Esophagus muscularis mucosa (tissue), 4 donors: Measurements from ENCODE around the gene COPZ1. TPM values are rescaled to one million over a fixed set of nuclear protein-coding genes. Genes with fewer than 3 reads are reported as not detected.

Experiments used
- DNase-seq: peaks from one replicate; pipeline ENCODE4 v3.0.0-alpha.2; 2017; ENCODE audit errors: extremely low spot score
- H3K27ac ChIP-seq, 4 donors: fragments of 200-600 bp; sonication (generic); replicated peaks in 1 of 4; 1 replicate in 3 of 4; 2 replicates in 1 of 4; pipeline ENCODE4 v1.5.1; 2016 to 2019; ENCODE audit warnings: mild to moderate bottlenecking in 1 of 4
- H3K27me3 ChIP-seq, 4 donors: fragments of 200-600 bp; sonication (generic); one replicate each; pipeline versions ENCODE4 v1.5.1 to v1.6.0; 2016 to 2019
- H3K36me3 ChIP-seq, 4 donors: fragments of 200-600 bp; sonication (generic); one replicate each; pipeline ENCODE4 v1.5.1; 2016 to 2019
- H3K4me1 ChIP-seq, 4 donors: fragments of 200-600 bp; sonication (generic); one replicate each; pipeline ENCODE4 v1.5.1; 2016 to 2019
- H3K4me3 ChIP-seq, 4 donors: fragments of 200-600 bp; sonication (generic); 1 replicate in 2 of 4; 2 replicates in 2 of 4; pipeline ENCODE4 v1.5.1; 2016 to 2019; ENCODE audit warnings: mild to moderate bottlenecking in 4 of 4, moderate library complexity in 1 of 4
- H3K9me3 ChIP-seq, 4 donors: fragments of 200-600 bp; sonication (generic); 1 replicate in 3 of 4; 2 replicates in 1 of 4; pipeline ENCODE4 v1.5.1; 2016 to 2019
- CTCF ChIP-seq, 3 experiments: fragments of 200-600 bp in 2 of 3; fragments of 450-650 bp in 1 of 3; sonication (generic) in 2 of 3; IDR thresholded peaks; one replicate each; pipeline ENCODE4 v1.5.1; 2017 to 2019; ENCODE audit warnings: antibody characterized with exemption in 3 of 3, mild to moderate bottlenecking in 2 of 3, moderate library complexity in 1 of 3
- EP300 ChIP-seq: sonication (generic); formaldehyde crosslinking; IDR thresholded peaks from one replicate; pipeline ENCODE4 v1.6.1; 2017; ENCODE audit warnings: antibody characterized with exemption
- POLR2A ChIP-seq: fragments of 450-650 bp; IDR thresholded peaks from one replicate; pipeline ENCODE4 v1.6.1; 2017; ENCODE audit warnings: antibody characterized with exemption, moderate library complexity, mild to moderate bottlenecking, low read depth
- POLR2AphosphoS5 ChIP-seq, 2 donors: sonication (generic); formaldehyde crosslinking; IDR thresholded peaks; one replicate each; pipeline ENCODE4 v1.6.1; 2017; ENCODE audit warnings: antibody characterized with exemption in 2 of 2
- WGBS: methylation state at CpG from one replicate; pipeline ENCODE4 v1.1.5; 2018; 5-methylcytosine and 5-hydroxymethylcytosine counted together
- intact Hi-C: fragments of 100-400 bp; cut with DNase I; formaldehyde crosslinking; loops from one replicate; pipeline ENCODE4 v1.15.1; 2023
- total RNA-seq, 4 donors: library from RNA; depleted of rRNA; stranded (reverse); fragments of >200 nt; gene quantifications; one replicate each; pipeline versions ENCODE4 v1.1.0 to v1.2.1, GENCODE V29; 2016

COPZ1 gene
- total RNA-seq, 4 donors from 2014 or later, result 41.1 to 61.9 (median 48.5) TPM

- TF ChIP-seq POLR2AphosphoS5 (IDR thresholded peaks at IDR 0.05) (no peak), EP300 (no peak), POLR2A (no peak), CTCF (IDR thresholded peaks at IDR 0.05) (no peak)
- DNase-seq, result no peak
- H3K27me3 ChIP-seq, result no peaks in the 10 kb centered on the region
- H3K4me3 ChIP-seq, result no peak overlapping the region
- H3K9me3 ChIP-seq, result no peaks in the 10 kb centered on the region
- intact Hi-C loops, result no loop called here
- 74% methylated on average over 6 of the region's 6 CpGs for WGBS
- peak overlapping the region in 3 of 4 donors; percentile 0 to 92 (median 64) for H3K27ac ChIP-seq
- peaks cover 35 to 85% (median 76%) of the 10 kb centered on the region in 4 donors for H3K4me1 ChIP-seq
- H3K36me3 ChIP-seq, result peaks cover 6 to 14% (median 11%) of the 10 kb centered on the region in 4 donors
These were observed 30.3 kb downstream of the COPZ1 start for GRCh38 chr12:54355104-54355815.

- Histone ChIP-seq H3K4me3 (no peak overlapping the region), H3K9me3 (no peaks in the 10 kb centered on the region), H3K36me3 (peaks cover 0 to 4% (median 2%) of the 10 kb centered on the region in 4 donors), H3K27ac (peak overlapping the region in 3 of 4 donors; percentile 0 to 92 (median 64)), H3K4me1 (peaks cover 40 to 83% (median 75%) of the 10 kb centered on the region in 4 donors), H3K27me3 (no peaks in the 10 kb centered on the region)
- intact Hi-C loops, result no loop called here
- no peak for DNase-seq
- peak in 1 of 2 donors; percentile 45 for TF ChIP-seq POLR2AphosphoS5 (IDR thresholded peaks at IDR 0.05)
- no peak for TF ChIP-seq POLR2A
- 57% methylated on average over 3 of the region's 3 CpGs for WGBS
These were observed 31.3 kb downstream of the COPZ1 start for GRCh38 chr12:54356228-54356627.

- DNase-seq, result no peak
- TF ChIP-seq POLR2A (no peak), POLR2AphosphoS5 (IDR thresholded peaks at IDR 0.05) (no peak), EP300 (no peak), CTCF (IDR thresholded peaks at IDR 0.05) (no peak)
- Histone ChIP-seq H3K27me3 (no peaks in the 10 kb centered on the region), H3K36me3 (no peaks in the 10 kb centered on the region), H3K4me3 (no peak overlapping the region), H3K9me3 (no peaks in the 10 kb centered on the region), H3K27ac (peak overlapping the region in 2 of 4 donors; percentile 64 to 92), H3K4me1 (peaks cover 35 to 76% (median 68%) of the 10 kb centered on the region in 4 donors)
- 68% methylated on average over 4 of the region's 4 CpGs for WGBS
- intact Hi-C loops, result no loop called here
These were observed 32.0 kb downstream of the COPZ1 start for GRCh38 chr12:54356951-54357356.

- peak overlapping the region in 2 of 4 donors; percentile 54 to 69 for H3K4me3 ChIP-seq
- peak overlapping the region in 3 of 4 donors; percentile 88 to 92 (median 90) for H3K27ac ChIP-seq
- TF ChIP-seq POLR2A, result no peak
- TF ChIP-seq CTCF (IDR thresholded peaks at IDR 0.05), result no peak
- no peak for TF ChIP-seq POLR2AphosphoS5 (IDR thresholded peaks at IDR 0.05)
- TF ChIP-seq EP300, result no peak
- 48% methylated on average over 2 of the region's 2 CpGs for WGBS
- no peak for DNase-seq
- no peaks in the 10 kb centered on the region for H3K36me3 ChIP-seq
- no peaks in the 10 kb centered on the region for H3K27me3 ChIP-seq
- H3K4me1 ChIP-seq, result peaks cover 28 to 69% (median 61%) of the 10 kb centered on the region in 4 donors
- H3K9me3 ChIP-seq, result no peaks in the 10 kb centered on the region
- intact Hi-C loops, result no loop called here
These were observed 32.7 kb downstream of the COPZ1 start for GRCh38 chr12:54357506-54358190.
